T-helper 17 cell (primary cell): ENCODE results near the gene SIGLEC6. TPM values are rescaled to one million over a fixed set of nuclear protein-coding genes. Genes with fewer than 3 reads are reported as not detected.

ENCODE experiments used
- ATAC-seq: fragments of 150-1000 bp; cut with Tn5 transposase; 2 replicates; pipeline ENCODE4 v1.10.0; 2021; ENCODE audit warnings: mild to moderate bottlenecking, moderate library complexity
- DNase-seq, 3 donors: peaks; one replicate each; pipeline versions ENCODE4 v3.0.0 to v3.0.0-alpha.2; 2020 to 2021
- H3K9me3 ChIP-seq: one replicate; pipeline ENCODE4 v1.7.0; 2013; ENCODE audit warnings: low read length, mild to moderate bottlenecking; ENCODE audit not compliant: control insufficient read depth, poor library complexity, severe bottlenecking
- H3K27ac Mint-ChIP-seq: one replicate; pipeline ENCODE4 v1.8.0; 2022; ENCODE audit warnings: mild to moderate bottlenecking, moderate library complexity, mixed read lengths
- H3K27me3 Mint-ChIP-seq: one replicate; pipeline ENCODE4 v1.8.0; 2022; ENCODE audit warnings: mixed read lengths
- H3K36me3 Mint-ChIP-seq: one replicate; pipeline ENCODE4 v1.8.0; 2022; ENCODE audit warnings: low read depth, mixed read lengths
- H3K4me1 Mint-ChIP-seq: one replicate; pipeline ENCODE4 v1.8.0; 2022; ENCODE audit warnings: mild to moderate bottlenecking, mixed read lengths
- H3K4me3 Mint-ChIP-seq: one replicate; pipeline ENCODE4 v1.8.0; 2022; ENCODE audit warnings: mild to moderate bottlenecking, moderate library complexity, mixed read lengths
- total RNA-seq, 4 donors: library from RNA in 2 of 4; stranded (reverse) in 2 of 4; gene quantifications; one replicate each; pipeline ENCODE4 v1.2.3 and lab custom pipeline; 2022 to 2026

SIGLEC6 gene
- under 1 TPM in 1 of 2 donors, not detected in 1; 0.80 TPM for total RNA-seq
- 0 reads per million in 2 donors for total RNA-seq (lab: John Stamatoyannopoulos, UW)

GRCh38 chr19:51531349-51532315 lies at the start of gene SIGLEC6:
Gene SIGLEC6 (minus strand): TSS chr19:51531670. CDS start chr19:51531648, 22 bp downstream.
- no peaks in the 10 kb centered on the region for H3K36me3 Mint-ChIP-seq
- DNase-seq: no peak
- peaks cover 69% of the 10 kb centered on the region for H3K27me3 Mint-ChIP-seq
- peak; percentile 66 for ATAC-seq
- no peak within 1 kb of the TSS for H3K27ac Mint-ChIP-seq
- H3K4me1 Mint-ChIP-seq: no peaks in the 10 kb centered on the region
- H3K4me3 Mint-ChIP-seq: no peak within 1 kb of the TSS
- H3K9me3 ChIP-seq: no peaks in the 10 kb centered on the region

GRCh38 chr19:51576850-51577249 lies 45.4 kb upstream of the SIGLEC6 start:
- DNase-seq (no peak), ATAC-seq (no peak)
- peaks cover 3% of the 10 kb centered on the region for H3K36me3 Mint-ChIP-seq
- H3K4me1 Mint-ChIP-seq: peaks cover 10% of the 10 kb centered on the region
- H3K4me3 Mint-ChIP-seq: no peak overlapping the region
- H3K9me3 ChIP-seq: no peaks in the 10 kb centered on the region
- no peaks in the 10 kb centered on the region for H3K27me3 Mint-ChIP-seq
- H3K27ac Mint-ChIP-seq: no peak overlapping the region

GRCh38 chr19:51573331-51573730 lies 41.9 kb upstream of the SIGLEC6 start:
- peaks cover 20% of the 10 kb centered on the region for H3K4me1 Mint-ChIP-seq
- no peak overlapping the region for H3K4me3 Mint-ChIP-seq
- no peaks in the 10 kb centered on the region for H3K9me3 ChIP-seq
- ATAC-seq (no peak), DNase-seq (no peak)
- H3K27me3 Mint-ChIP-seq: peaks cover 1% of the 10 kb centered on the region
- H3K36me3 Mint-ChIP-seq: no peaks in the 10 kb centered on the region
- no peak overlapping the region for H3K27ac Mint-ChIP-seq

GRCh38 chr19:51572908-51573307 lies 41.4 kb upstream of the SIGLEC6 start:
- ATAC-seq (no peak), DNase-seq (no peak)
- Mint-ChIP-seq H3K4me1 (peaks cover 20% of the 10 kb centered on the region), H3K27me3 (peaks cover 5% of the 10 kb centered on the region), H3K4me3 (no peak overlapping the region), H3K27ac (no peak overlapping the region), H3K36me3 (no peaks in the 10 kb centered on the region)
- H3K9me3 ChIP-seq: no peaks in the 10 kb centered on the region

- H3K36me3 Mint-ChIP-seq: no peaks in the 10 kb centered on the region
- ATAC-seq (no peak), DNase-seq (no peak)
- H3K27ac Mint-ChIP-seq: no peak overlapping the region
- peak overlapping the region; percentile 95 for H3K4me3 Mint-ChIP-seq
- H3K4me1 Mint-ChIP-seq: peaks cover 20% of the 10 kb centered on the region
- H3K9me3 ChIP-seq: no peaks in the 10 kb centered on the region
- peaks cover 6% of the 10 kb centered on the region for H3K27me3 Mint-ChIP-seq
These were observed 40.9 kb upstream of the SIGLEC6 start for GRCh38 chr19:51572410-51572809.

- Mint-ChIP-seq H3K27me3 (peaks cover 6% of the 10 kb centered on the region), H3K4me3 (peak overlapping the region; percentile 95), H3K4me1 (peaks cover 20% of the 10 kb centered on the region), H3K36me3 (no peaks in the 10 kb centered on the region), H3K27ac (peak overlapping the region; percentile 27)
- no peak for DNase-seq
- ATAC-seq: no peak
- no peaks in the 10 kb centered on the region for H3K9me3 ChIP-seq
These were observed 40.1 kb upstream of the SIGLEC6 start for GRCh38 chr19:51571599-51571998.

- H3K27ac Mint-ChIP-seq: peak within 1 kb of the TSS; percentile 27
These were observed 39.6 kb upstream of the SIGLEC6 start, which contains the start of gene ZNF175 for GRCh38 chr19:51570962-51571575. Gene ZNF175 (plus strand): TSS chr19:51571283. CDS start chr19:51573330, 2,047 bp downstream.

GRCh38 chr19:51568456-51568855 lies 37.0 kb upstream of the SIGLEC6 start:
- ATAC-seq (no peak), DNase-seq (no peak)
- Mint-ChIP-seq H3K27me3 (peaks cover 32% of the 10 kb centered on the region), H3K36me3 (no peaks in the 10 kb centered on the region), H3K4me3 (no peak overlapping the region), H3K27ac (no peak overlapping the region), H3K4me1 (peaks cover 18% of the 10 kb centered on the region)
- no peaks in the 10 kb centered on the region for H3K9me3 ChIP-seq

More at GRCh38 chr19:51570962-51571575, 39.6 kb upstream of the SIGLEC6 start, which contains the start of gene ZNF175:
- Mint-ChIP-seq H3K4me3 (peak within 1 kb of the TSS; percentile 95), H3K27me3 (peaks cover 9% of the 10 kb centered on the region), H3K36me3 (no peaks in the 10 kb centered on the region), H3K4me1 (peaks cover 20% of the 10 kb centered on the region)
- no peaks in the 10 kb centered on the region for H3K9me3 ChIP-seq
- peak; percentile 96 for ATAC-seq
- DNase-seq: peak; percentile 54 to 69 (median 57)

- H3K4me1 Mint-ChIP-seq: peaks cover 16% of the 10 kb centered on the region
- H3K9me3 ChIP-seq: no peaks in the 10 kb centered on the region
- DNase-seq (no peak), ATAC-seq (no peak)
- H3K36me3 Mint-ChIP-seq: no peaks in the 10 kb centered on the region
- no peak overlapping the region for H3K27ac Mint-ChIP-seq
- no peak overlapping the region for H3K4me3 Mint-ChIP-seq
- H3K27me3 Mint-ChIP-seq: peaks cover 38% of the 10 kb centered on the region
These were observed 36.1 kb upstream of the SIGLEC6 start for GRCh38 chr19:51567583-51567982.

- H3K27me3 Mint-ChIP-seq: peaks cover 42% of the 10 kb centered on the region
- no peak overlapping the region for H3K4me3 Mint-ChIP-seq
- no peaks in the 10 kb centered on the region for H3K36me3 Mint-ChIP-seq
- peaks cover 7% of the 10 kb centered on the region for H3K4me1 Mint-ChIP-seq
- DNase-seq (no peak), ATAC-seq (no peak)
- no peak overlapping the region for H3K27ac Mint-ChIP-seq
- no peaks in the 10 kb centered on the region for H3K9me3 ChIP-seq
These were observed 35.1 kb upstream of the SIGLEC6 start for GRCh38 chr19:51566489-51567100.

GRCh38 chr19:51565583-51565982 lies 34.1 kb upstream of the SIGLEC6 start:
- DNase-seq (no peak), ATAC-seq (no peak)
- Mint-ChIP-seq H3K4me3 (no peak overlapping the region), H3K27ac (no peak overlapping the region), H3K36me3 (peaks cover 4% of the 10 kb centered on the region), H3K4me1 (peaks cover 2% of the 10 kb centered on the region), H3K27me3 (peaks cover 46% of the 10 kb centered on the region)
- H3K9me3 ChIP-seq: no peaks in the 10 kb centered on the region

- H3K27ac Mint-ChIP-seq: no peak overlapping the region
- no peaks in the 10 kb centered on the region for H3K9me3 ChIP-seq
- DNase-seq (no peak), ATAC-seq (no peak)
- peaks cover 54% of the 10 kb centered on the region for H3K27me3 Mint-ChIP-seq
- peaks cover 4% of the 10 kb centered on the region for H3K36me3 Mint-ChIP-seq
- H3K4me3 Mint-ChIP-seq: no peak overlapping the region
- H3K4me1 Mint-ChIP-seq: no peaks in the 10 kb centered on the region
These were observed 33.3 kb upstream of the SIGLEC6 start for GRCh38 chr19:51564791-51565190.

GRCh38 chr19:51560339-51560738 lies 28.9 kb upstream of the SIGLEC6 start:
- Mint-ChIP-seq H3K4me1 (no peaks in the 10 kb centered on the region), H3K27me3 (peaks cover 65% of the 10 kb centered on the region), H3K4me3 (no peak overlapping the region), H3K27ac (no peak overlapping the region), H3K36me3 (peaks cover 4% of the 10 kb centered on the region)
- H3K9me3 ChIP-seq: peaks cover 4% of the 10 kb centered on the region
- no peak for DNase-seq
- no peak for ATAC-seq
